Measurements from ENCODE around the gene TMEM92. TPM values are rescaled to one million over a fixed set of nuclear protein-coding genes. Genes with fewer than 3 reads are reported as not detected.

Gene TMEM92
- total RNA-seq, 1 donor from 2014 or later = 0.44 TPM

GRCh38 chr17:50328363-50329325, 54.4 kb downstream of the TMEM92 start:
- H3K36me3 Mint-ChIP-seq (ENCODE audit: low read depth) = no peaks in the 10 kb centered on the region
- peaks cover 12% of the 10 kb centered on the region for H3K4me1 Mint-ChIP-seq
- intact Hi-C loops (cut with micrococcal nuclease) = no loop called here
- no peak overlapping the region for H3K27ac Mint-ChIP-seq
- H3K4me3 Mint-ChIP-seq = no peak overlapping the region
- H3K27me3 Mint-ChIP-seq = peaks cover 2% of the 10 kb centered on the region
- no peak for DNase-seq
- H3K9me3 Mint-ChIP-seq = no peaks in the 10 kb centered on the region

DNA sequence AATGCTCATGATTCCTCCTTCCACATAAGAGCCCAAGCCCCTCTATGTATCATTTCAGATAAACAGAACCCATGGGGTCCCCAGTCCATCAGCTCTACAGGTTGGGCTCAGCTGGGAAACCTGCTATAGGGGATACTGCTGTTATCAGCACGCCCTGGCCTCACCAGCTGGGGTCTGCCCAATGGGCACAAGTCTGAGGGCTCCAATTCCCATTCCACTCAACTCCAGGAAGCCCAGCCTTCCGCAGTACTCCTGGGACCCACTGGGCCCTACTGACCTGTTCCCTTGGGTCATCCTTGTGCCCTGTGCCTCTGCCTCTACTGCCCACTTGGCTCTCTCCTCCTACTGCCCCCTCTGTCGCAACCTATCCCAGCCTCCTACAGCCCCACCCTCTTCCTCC, 55.5 kb downstream of the TMEM92 start:
- peaks cover 2% of the 10 kb centered on the region for H3K27me3 Mint-ChIP-seq
- no peak overlapping the region for H3K4me3 Mint-ChIP-seq
- intact Hi-C loops (cut with micrococcal nuclease) = no loop called here
- H3K9me3 Mint-ChIP-seq = no peaks in the 10 kb centered on the region
- H3K36me3 Mint-ChIP-seq (ENCODE audit: low read depth) = no peaks in the 10 kb centered on the region
- no peak overlapping the region for H3K27ac Mint-ChIP-seq
- H3K4me1 Mint-ChIP-seq = peaks cover 16% of the 10 kb centered on the region
- DNase-seq = no peak

DNA sequence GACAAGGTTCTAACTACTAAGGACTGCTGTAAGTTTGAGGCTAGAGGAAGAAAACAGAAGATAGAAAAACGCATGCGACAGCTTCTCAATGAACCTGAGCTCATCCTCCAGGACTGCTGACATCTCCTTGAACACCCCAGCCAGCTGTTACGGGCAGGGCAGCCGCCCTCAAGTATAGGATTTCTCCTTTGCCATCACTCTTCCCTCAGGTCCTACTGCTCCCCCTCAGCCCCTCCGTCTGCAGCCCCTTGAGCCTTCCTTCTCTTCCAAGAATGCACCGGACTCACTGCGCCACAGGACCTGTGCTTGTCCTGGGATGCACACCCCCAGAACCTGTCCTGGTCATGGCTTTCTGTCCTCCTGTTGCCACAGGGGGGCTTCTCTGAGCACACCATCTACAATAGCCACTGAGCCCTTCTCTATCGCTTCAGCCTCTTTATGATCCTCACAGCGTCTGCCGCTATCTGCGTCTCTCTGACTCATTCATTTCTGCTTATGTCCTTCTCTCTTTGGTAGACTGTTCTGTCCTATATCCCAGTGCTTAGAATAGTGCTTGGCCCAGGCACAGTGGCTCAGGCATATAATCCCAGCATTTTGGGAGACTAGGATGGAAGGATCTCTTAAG, 56.0 kb downstream of the TMEM92 start:
- no peak overlapping the region for H3K4me3 Mint-ChIP-seq
- intact Hi-C loops (cut with micrococcal nuclease) = no loop called here

More for the DNA sequence above, 56.0 kb downstream of the TMEM92 start:
- Mint-ChIP-seq H3K4me1 (peaks cover 16% of the 10 kb centered on the region), H3K9me3 (no peaks in the 10 kb centered on the region), H3K36me3 (ENCODE audit: low read depth) (no peaks in the 10 kb centered on the region), H3K27ac (peak overlapping the region; percentile 29), H3K27me3 (peaks cover 2% of the 10 kb centered on the region)
- no peak for DNase-seq

Other genes starting within 250 kb of the TMEM92 start
- 14.5 and 15.0 TPM in 2 replicates for gene ITGA3, start 218.4 kb upstream of the TMEM92 start, total RNA-seq
- gene PDK2, start 179.1 kb upstream of the TMEM92 start, total RNA-seq = 10.9 and 11.8 TPM in 2 replicates
- 1.0 and 1.2 TPM in 2 replicates for gene SAMD14, start 144.3 kb upstream of the TMEM92 start, total RNA-seq
- 90.1 and 91.3 TPM in 2 replicates for gene PPP1R9B, start 123.8 kb upstream of the TMEM92 start, total RNA-seq
- 0.30 TPM in 1 of 2 replicates, not detected in the other for gene SGCA, start 108.5 kb upstream of the TMEM92 start, total RNA-seq
- 1.6 and 2.0 TPM in 2 replicates for gene COL1A1, start 72.8 kb upstream of the TMEM92 start, total RNA-seq
- gene XYLT2, start 71.7 kb downstream of the TMEM92 start, total RNA-seq = 65.3 and 66.5 TPM in 2 replicates
- gene MRPL27, start 98.7 kb downstream of the TMEM92 start, total RNA-seq = 80.5 and 83.3 TPM in 2 replicates
- gene EME1, start 98.8 kb downstream of the TMEM92 start, total RNA-seq = 30.7 and 35.4 TPM in 2 replicates
- 113 and 117 TPM in 2 replicates for gene LRRC59, start 123.1 kb downstream of the TMEM92 start, total RNA-seq
- gene ACSF2, start 151.8 kb downstream of the TMEM92 start, total RNA-seq = 13.6 and 16.5 TPM in 2 replicates
- gene CHAD, start 194.4 kb downstream of the TMEM92 start, total RNA-seq = not detected in 2 replicates
- gene RSAD1, start 204.4 kb downstream of the TMEM92 start, total RNA-seq = 53.6 and 61.2 TPM in 2 replicates
- gene MYCBPAP, start 234.0 kb downstream of the TMEM92 start, total RNA-seq = 3.5 TPM in 2 replicates

Data from activated CD4-positive, alpha-beta T cell treated with anti-CD3 and anti-CD28 coated beads, Interleukin-2, amount 10 ng/mL, durations not matched to agents 24 days and 14 days (primary cell).